Neural progenitor cell (in vitro differentiated cells): ENCODE data around the gene RHD.
A peak's percentile ranks its signal among the peaks of the same experiment; 100 is the strongest.
"Not testable (repeated sequence)": the region's sequence is repeated elsewhere in the genome, so short reads cannot be mapped to it uniquely, and the experiment has no call there.

Experiments used
- CTCF ChIP-seq: fragments of 200-600 bp; sonication (generic); IDR thresholded peaks from 2 replicates; pipeline ENCODE4 v1.5.1; 2017; ENCODE audit warnings: antibody characterized with exemption, mild to moderate bottlenecking
- EZH2phosphoT487 ChIP-seq: fragments of 200-600 bp; sonication (generic); IDR thresholded peaks from 2 replicates; pipeline ENCODE4 v1.6.1; 2017; ENCODE audit warnings: antibody characterized with exemption

GRCh38 chr1:25290043-25290442, 17.7 kb downstream of the RHD start:
- TF ChIP-seq CTCF = peak; percentile 25
- TF ChIP-seq EZH2phosphoT487 = not testable (repeated sequence)
